CD14-positive monocyte (primary cell): ENCODE results near the gene ELOA. TPM values are rescaled to one million over a fixed set of nuclear protein-coding genes. Genes with fewer than 3 reads are reported as not detected.
"Not testable (repeated sequence)": the region's sequence is repeated elsewhere in the genome, so short reads cannot be mapped to it uniquely, and the experiment has no call there.

Source experiments
- DNase-seq, 3 donors: peaks; one replicate each; pipeline ENCODE4 v3.0.0-alpha.2; 2011 to 2022
- H2AFZ ChIP-seq: 2 replicates; pipeline ENCODE4 v1.6.0; 2012; ENCODE audit warnings: mild to moderate bottlenecking, low read depth, low read length, inconsistent platforms; ENCODE audit not compliant: insufficient read depth, poor library complexity, severe bottlenecking
- H3K27ac ChIP-seq, 2 donors: 1 replicate in 1 of 2; 2 replicates in 1 of 2; pipeline ENCODE4 v1.5.1; 2012 to 2013; ENCODE audit warnings: low read length in 2 of 2, control low read depth in 1 of 2, inconsistent platforms in 1 of 2, low read depth in 1 of 2, mild to moderate bottlenecking in 1 of 2
- H3K27me3 ChIP-seq, 2 donors: one replicate each; pipeline versions ENCODE4 v1.6.0 to v1.6.1; 2011 to 2013; ENCODE audit warnings: low read length in 2 of 2; ENCODE audit not compliant: control insufficient read depth in 2 of 2, insufficient read depth in 2 of 2
- H3K36me3 ChIP-seq, 2 donors: replicated peaks in 1 of 2; 1 replicate in 1 of 2; 2 replicates in 1 of 2; pipeline versions ENCODE4 v1.5.1 to v1.6.1; 2012 to 2013; ENCODE audit warnings: low read length in 2 of 2, control low read depth in 1 of 2, inconsistent platforms in 1 of 2, mild to moderate bottlenecking in 1 of 2; ENCODE audit not compliant: insufficient read depth in 2 of 2, control insufficient read depth in 1 of 2
- H3K4me1 ChIP-seq, 2 donors: 1 replicate in 1 of 2; 2 replicates in 1 of 2; pipeline versions ENCODE4 v1.5.1 to v1.6.1; 2012 to 2013; ENCODE audit warnings: low read length in 2 of 2, control low read depth in 1 of 2, inconsistent platforms in 1 of 2, mild to moderate bottlenecking in 1 of 2, moderate library complexity in 1 of 2; ENCODE audit not compliant: insufficient read depth in 2 of 2, control insufficient read depth in 1 of 2
- H3K4me2 ChIP-seq: replicated peaks from 2 replicates; pipeline ENCODE3; 2012; ENCODE audit warnings: low read length, moderate library complexity, mild to moderate bottlenecking; ENCODE audit not compliant: poor library complexity, severe bottlenecking; ENCODE audit errors: extremely low read depth
- H3K4me3 ChIP-seq, 3 experiments: fragments of 200-600 bp in 1 of 3; sonication (generic) in 1 of 3; replicated peaks in 1 of 3; 1 replicate in 2 of 3; 2 replicates in 1 of 3; pipeline ENCODE4 v1.5.1; 2011 to 2013; ENCODE audit warnings: low read length in 3 of 3, mild to moderate bottlenecking in 3 of 3, control low read depth in 2 of 3, low read depth in 2 of 3, inconsistent platforms in 1 of 3, moderate library complexity in 1 of 3
- H3K79me2 ChIP-seq: 2 replicates; pipeline ENCODE4 v1.6.0; 2012; ENCODE audit warnings: mild to moderate bottlenecking, control low read depth, inconsistent platforms, low read length, moderate library complexity; ENCODE audit not compliant: insufficient read depth
- H3K9ac ChIP-seq: 2 replicates; pipeline ENCODE4 v1.6.0; 2017; ENCODE audit warnings: low read length, mild to moderate bottlenecking; ENCODE audit not compliant: insufficient read depth, poor library complexity, severe bottlenecking
- H3K9me3 ChIP-seq, 2 donors: replicated peaks in 1 of 2; 1 replicate in 1 of 2; 2 replicates in 1 of 2; pipeline versions ENCODE4 v1.5.1 to v1.6.1; 2012 to 2013; ENCODE audit warnings: low read length in 2 of 2, control low read depth in 1 of 2; ENCODE audit not compliant: control insufficient read depth in 1 of 2, insufficient read depth in 1 of 2
- H4K20me1 ChIP-seq: 2 replicates; pipeline ENCODE4 v1.6.0; 2012; ENCODE audit warnings: mild to moderate bottlenecking, low read length, control low read depth, moderate library complexity; ENCODE audit not compliant: insufficient read depth
- H3K27ac Mint-ChIP-seq, 7 donors: one replicate each; pipeline ENCODE4 v1.8.0; 2020; ENCODE audit warnings: mild to moderate bottlenecking in 7 of 7, mixed read lengths in 7 of 7, moderate library complexity in 6 of 7, inconsistent platforms in 2 of 7
- H3K27me3 Mint-ChIP-seq, 3 donors: one replicate each; pipeline ENCODE4 v1.8.0; 2021 to 2022; ENCODE audit warnings: low read depth in 3 of 3, mild to moderate bottlenecking in 3 of 3, mixed read lengths in 3 of 3, moderate library complexity in 3 of 3, inconsistent platforms in 1 of 3
- H3K36me3 Mint-ChIP-seq, 2 donors: one replicate each; pipeline ENCODE4 v1.8.0; 2020; ENCODE audit warnings: mixed read lengths in 2 of 2, inconsistent platforms in 1 of 2, mild to moderate bottlenecking in 1 of 2
- H3K4me1 Mint-ChIP-seq: one replicate; pipeline ENCODE4 v1.8.0; 2020; ENCODE audit warnings: mild to moderate bottlenecking, mixed read lengths
- H3K4me3 Mint-ChIP-seq, 2 donors: one replicate each; pipeline ENCODE4 v1.8.0; 2020; ENCODE audit warnings: mild to moderate bottlenecking in 2 of 2, mixed read lengths in 2 of 2, moderate library complexity in 1 of 2
- H3K9me3 Mint-ChIP-seq, 7 donors: one replicate each; pipeline ENCODE4 v1.8.0; 2020 to 2022; ENCODE audit warnings: mixed read lengths in 7 of 7, mild to moderate bottlenecking in 6 of 7, moderate library complexity in 6 of 7, inconsistent platforms in 2 of 7
- WGBS: methylation state at CpG from one replicate; pipeline ENCODE4 v1.1.5; 2013; ENCODE audit warnings: missing lambda C conversion rate; ENCODE audit not compliant: insufficient coverage; 5-methylcytosine and 5-hydroxymethylcytosine counted together
- intact Hi-C, 2 donors: fragments of 100-400 bp; cut with micrococcal nuclease; formaldehyde crosslinking; loops; one replicate each; pipeline versions ENCODE4 v1.15.0 to v1.15.1; 2023
- polyA plus RNA-seq, 3 donors: library from polyadenylated mRNA; depleted of rRNA in 1 of 3; unstranded in 2 of 3; stranded (reverse) in 1 of 3; fragments of 300-500 nt in 2 of 3; fragments of >200 nt in 1 of 3; fragmentation: Illumina TruSeq in 2 of 3; gene quantifications; 1 replicate in 2 of 3; 2 replicates in 1 of 3; pipeline ENCODE4 v1.2.3, GENCODE V29; 2012 to 2021
- TF ChIP-seq, protein P1 (sequence below): fragments of 200-600 bp; IDR thresholded peaks from one replicate; pipeline ENCODE4 v1.8.0; 2022; ENCODE audit warnings: antibody characterized with exemption, mild to moderate bottlenecking

ELOA gene
- polyA plus RNA-seq, 3 donors, result 25.4 to 31.2 (median 28.7) TPM

DNA sequence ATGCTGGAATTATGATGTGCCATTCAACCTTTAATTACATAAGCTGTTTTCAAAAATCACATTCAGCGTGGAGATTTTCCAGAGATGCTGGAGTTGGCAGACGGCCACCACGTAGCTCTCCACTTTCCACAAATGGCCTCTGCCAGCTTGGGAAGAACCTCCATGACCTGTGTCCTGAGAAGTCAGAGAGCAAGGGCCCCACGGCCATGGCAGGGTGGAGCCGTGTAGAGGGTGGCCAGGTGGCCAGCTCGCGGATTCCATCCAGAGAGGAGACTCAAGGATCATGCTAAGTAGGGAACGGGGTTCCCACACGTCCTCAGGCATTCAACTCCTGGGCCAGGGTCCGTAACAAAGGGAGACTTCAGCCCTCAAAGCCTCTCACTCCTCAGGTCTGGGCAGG is 58.6 kb downstream of the ELOA start:
- no peak overlapping the region for H3K4me3 Mint-ChIP-seq
- H4K20me1 ChIP-seq, result no peaks in the 10 kb centered on the region
- H3K4me1 Mint-ChIP-seq, result peaks cover 57% of the 10 kb centered on the region
- no peak overlapping the region for H3K9ac ChIP-seq
- intact Hi-C loops, result loop anchor here (2.0 to 10.0 kb wide), 2 partner anchors 23 to 113 kb away; partner anchors contain the start of genes CNR2 (in 1 of the 2) and PITHD1 (in 1 of the 2)
- no peaks in the 10 kb centered on the region for H3K9me3 Mint-ChIP-seq
- H3K4me2 ChIP-seq, result peak overlapping the region; percentile 98
- H3K27me3 ChIP-seq, result no peaks in the 10 kb centered on the region
- H3K4me1 ChIP-seq, result peaks cover 51 to 61% of the 10 kb centered on the region in 2 donors
- TF ChIP-seq, protein P1, sequence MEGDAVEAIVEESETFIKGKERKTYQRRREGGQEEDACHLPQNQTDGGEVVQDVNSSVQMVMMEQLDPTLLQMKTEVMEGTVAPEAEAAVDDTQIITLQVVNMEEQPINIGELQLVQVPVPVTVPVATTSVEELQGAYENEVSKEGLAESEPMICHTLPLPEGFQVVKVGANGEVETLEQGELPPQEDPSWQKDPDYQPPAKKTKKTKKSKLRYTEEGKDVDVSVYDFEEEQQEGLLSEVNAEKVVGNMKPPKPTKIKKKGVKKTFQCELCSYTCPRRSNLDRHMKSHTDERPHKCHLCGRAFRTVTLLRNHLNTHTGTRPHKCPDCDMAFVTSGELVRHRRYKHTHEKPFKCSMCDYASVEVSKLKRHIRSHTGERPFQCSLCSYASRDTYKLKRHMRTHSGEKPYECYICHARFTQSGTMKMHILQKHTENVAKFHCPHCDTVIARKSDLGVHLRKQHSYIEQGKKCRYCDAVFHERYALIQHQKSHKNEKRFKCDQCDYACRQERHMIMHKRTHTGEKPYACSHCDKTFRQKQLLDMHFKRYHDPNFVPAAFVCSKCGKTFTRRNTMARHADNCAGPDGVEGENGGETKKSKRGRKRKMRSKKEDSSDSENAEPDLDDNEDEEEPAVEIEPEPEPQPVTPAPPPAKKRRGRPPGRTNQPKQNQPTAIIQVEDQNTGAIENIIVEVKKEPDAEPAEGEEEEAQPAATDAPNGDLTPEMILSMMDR, result no peak
- no peak overlapping the region for H2AFZ ChIP-seq
- peaks cover 47 to 61% of the 10 kb centered on the region in 2 donors for H3K36me3 Mint-ChIP-seq
- peak overlapping the region in 3 of 7 donors; percentile 53 to 96 (median 92) for H3K27ac Mint-ChIP-seq
- DNase-seq, result no peak
- peak overlapping the region in 1 of 3 experiments; percentile 85 for H3K4me3 ChIP-seq
- peak overlapping the region in 1 of 2 donors; percentile 97 for H3K27ac ChIP-seq
- H3K27me3 Mint-ChIP-seq, result peaks cover 0 to 3% (median 3%) of the 10 kb centered on the region in 3 donors
- H3K79me2 ChIP-seq, result peaks cover 5% of the 10 kb centered on the region
- no peaks in the 10 kb centered on the region for H3K9me3 ChIP-seq
- H3K36me3 ChIP-seq, result peaks cover 11 to 46% of the 10 kb centered on the region in 2 donors
- 88% methylated on average over 5 of the region's 10 CpGs for WGBS

DNA sequence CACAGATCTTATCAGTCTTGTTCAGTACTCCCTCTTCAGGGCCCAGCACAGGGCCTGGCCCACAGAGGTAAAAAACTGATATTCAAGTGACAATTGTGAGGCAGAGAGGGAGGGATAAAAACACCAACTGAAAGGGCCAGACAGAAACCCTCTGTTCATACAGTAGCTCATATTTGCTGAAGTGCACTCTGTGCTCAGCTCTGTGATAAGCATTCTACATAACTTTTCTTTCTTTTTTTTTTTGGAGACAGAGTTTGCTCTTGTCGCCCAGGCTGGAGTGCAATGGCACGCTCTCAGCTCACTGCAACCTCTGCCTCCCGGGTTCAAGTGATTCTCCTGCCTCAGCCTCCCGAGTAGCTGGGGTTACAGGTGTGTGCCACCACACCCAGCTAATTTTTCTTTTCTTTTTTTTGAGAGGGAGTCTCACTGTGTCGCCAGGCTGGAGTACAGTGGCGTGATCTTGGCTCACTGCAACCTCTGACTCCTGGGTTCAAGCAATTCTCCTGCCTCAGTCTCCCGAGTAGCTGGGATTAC is 59.6 kb downstream of the ELOA start:
- H3K4me1 Mint-ChIP-seq, result peaks cover 67% of the 10 kb centered on the region
- H3K4me1 ChIP-seq, result peaks cover 61 to 71% of the 10 kb centered on the region in 2 donors
- not testable (repeated sequence) for H3K4me3 ChIP-seq, H3K27ac ChIP-seq, H3K4me3 Mint-ChIP-seq, H4K20me1 ChIP-seq, H3K27me3 Mint-ChIP-seq, H3K4me2 ChIP-seq, H3K27me3 ChIP-seq, H3K79me2 ChIP-seq, DNase-seq, H2AFZ ChIP-seq, H3K9me3 Mint-ChIP-seq, H3K9ac ChIP-seq, H3K9me3 ChIP-seq
- H3K27ac Mint-ChIP-seq, result peak overlapping the region in 1 of 7 donors; percentile 40
- peaks cover 45 to 55% of the 10 kb centered on the region in 2 donors for H3K36me3 Mint-ChIP-seq
- intact Hi-C loops, result loop anchor here in 1 of 2 donors (10.0 kb wide), 1 partner anchor 112 kb away; the partner anchor contains the start of gene CNR2
- WGBS, result 100% methylated on average over 1 of the region's 7 CpGs
- peaks cover 3 to 37% of the 10 kb centered on the region in 2 donors for H3K36me3 ChIP-seq
